A549 (cell line): ENCODE data around the gene EBF3.

ENCODE experiments used
- POLR2A ChIP-seq: IDR thresholded peaks from 2 replicates; pipeline ENCODE4 v1.6.1; 2012; ENCODE audit warnings: mild to moderate bottlenecking, low read length
- RFX5 ChIP-seq: fragments of 450-650 bp; IDR thresholded peaks from 2 replicates; pipeline ENCODE4 v1.7.1; 2014; ENCODE audit warnings: antibody characterized with exemption, mild to moderate bottlenecking, moderate library complexity

GRCh38 chr10:129921801-129922597, 42.1 kb downstream of the EBF3 start:
- no peak for TF ChIP-seq POLR2A
- TF ChIP-seq RFX5, result no peak
